HG02588 (cell line): ENCODE measurements around the gene ITGAD.

Source experiments
- ATAC-seq: cut with Tn5 transposase; IDR thresholded peaks from one replicate; pipeline ENCODE4 v1.9.1; 2021; ENCODE audit warnings: mild to moderate bottlenecking, moderate library complexity; ENCODE audit not compliant: unreplicated experiment

The ITGAD gene

GRCh38 chr16:31365131-31365865 is 27.8 kb upstream of the ITGAD start:
- no peak for ATAC-seq

GRCh38 chr16:31367853-31368252 is 25.3 kb upstream of the ITGAD start:
- no peak for ATAC-seq

GRCh38 chr16:31371008-31371407 is 22.1 kb upstream of the ITGAD start:
- no peak for ATAC-seq

- ATAC-seq: no peak
Observed at GRCh38 chr16:31371619-31372484, 21.3 kb upstream of the ITGAD start.

- ATAC-seq: no peak
Observed at GRCh38 chr16:31373235-31373634, 19.9 kb upstream of the ITGAD start.

GRCh38 chr16:31375231-31375630 is 17.9 kb upstream of the ITGAD start:
- no peak for ATAC-seq

GRCh38 chr16:31376705-31377104 is 16.4 kb upstream of the ITGAD start:
- ATAC-seq: no peak

GRCh38 chr16:31377210-31377903 is 15.8 kb upstream of the ITGAD start:
- no peak for ATAC-seq

GRCh38 chr16:31380201-31380600 is 12.9 kb upstream of the ITGAD start:
- ATAC-seq: no peak

GRCh38 chr16:31382485-31383161 is 10.5 kb upstream of the ITGAD start:
- ATAC-seq: no peak

- ATAC-seq: no peak
Observed at GRCh38 chr16:31385680-31386079, 7.5 kb upstream of the ITGAD start.

- no peak for ATAC-seq
Observed at GRCh38 chr16:31386157-31386984, 6.8 kb upstream of the ITGAD start.

- ATAC-seq: no peak
Observed at GRCh38 chr16:31388535-31388934, 4.6 kb upstream of the ITGAD start.

GRCh38 chr16:31390504-31391041 is 2.6 kb upstream of the ITGAD start:
- no peak for ATAC-seq

GRCh38 chr16:31395647-31396046 is 2.5 kb downstream of the ITGAD start:
- no peak for ATAC-seq

- ATAC-seq: no peak
Observed at GRCh38 chr16:31397096-31397660, 4.0 kb downstream of the ITGAD start.

- no peak for ATAC-seq
Observed at GRCh38 chr16:31397701-31398100, 4.6 kb downstream of the ITGAD start.

GRCh38 chr16:31400191-31400590 is 7.1 kb downstream of the ITGAD start:
- ATAC-seq: no peak

- ATAC-seq: no peak
Observed at GRCh38 chr16:31401436-31401835, 8.3 kb downstream of the ITGAD start.

GRCh38 chr16:31402687-31403086 is 9.6 kb downstream of the ITGAD start:
- no peak for ATAC-seq
